Measurements from ENCODE around the gene GAS7.
A peak's percentile ranks its signal among the peaks of the same experiment; 100 is the strongest.

GRCh38 chr17:10197721-10198508 is 491 bp downstream of the GAS7 start:
- no peak for TF ChIP-seq CTCF (IDR thresholded peaks at IDR 0.05; ENCODE audit: insufficient read depth, low read depth, low read length)
- peak; percentile 54 for TF ChIP-seq EZH2 (IDR thresholded peaks at IDR 0.05; ENCODE audit: insufficient read depth, low read length)
